HL-60 (cell line): ENCODE data around the gene ESR1.

Source experiments
- DNase-seq, 2 experiments: peaks; one replicate each; pipeline ENCODE4 v3.0.0-alpha.2; 2010 to 2020; ENCODE audit warnings: low read depth in 1 of 2, low spot score in 1 of 2
- H3K27ac ChIP-seq: fragments of 250-450 bp; sonication (Bioruptor Pico); replicated peaks from 2 replicates; pipeline ENCODE4 v1.5.1; 2020; ENCODE audit warnings: mild to moderate bottlenecking, moderate library complexity
- H3K27me3 ChIP-seq: fragments of 250-450 bp; sonication (Bioruptor Pico); 2 replicates; pipeline ENCODE4 v1.5.1; 2021; ENCODE audit warnings: mild to moderate bottlenecking, moderate library complexity; ENCODE audit not compliant: insufficient read depth, poor library complexity, severe bottlenecking
- H3K4me3 ChIP-seq: replicated peaks from 2 replicates; pipeline ENCODE4 v1.5.1; 2011; ENCODE audit warnings: mild to moderate bottlenecking, control low read depth, low read length; ENCODE audit not compliant: insufficient read depth
- CTCF ChIP-seq: IDR thresholded peaks from one replicate; pipeline ENCODE4 v1.5.1; 2011; ENCODE audit warnings: low read length, control low read depth, inconsistent platforms; ENCODE audit not compliant: insufficient read depth
- GABPA ChIP-seq: IDR thresholded peaks from 2 replicates; pipeline ENCODE4 v1.6.1; 2012; ENCODE audit warnings: low read depth
- POLR2AphosphoS5 ChIP-seq: IDR thresholded peaks from 2 replicates; pipeline ENCODE4 v1.6.1; 2012; ENCODE audit warnings: low read depth
- REST ChIP-seq: IDR thresholded peaks from 2 replicates; pipeline ENCODE4 v1.6.1; 2012; ENCODE audit warnings: low read depth; ENCODE audit not compliant: insufficient replicate concordance
- SPI1 ChIP-seq: IDR thresholded peaks from 2 replicates; pipeline ENCODE4 v1.6.1; 2012; ENCODE audit warnings: low read depth, mild to moderate bottlenecking, borderline replicate concordance

Gene ESR1

GRCh38 chr6:152053332-152053731, 245.8 kb downstream of the ESR1 start:
- Histone ChIP-seq H3K27ac (no peak overlapping the region), H3K4me3 (no peak overlapping the region), H3K27me3 (peaks cover 3% of the 10 kb centered on the region)
- DNase-seq = no peak
- no peak for TF ChIP-seq SPI1
- no peak for TF ChIP-seq POLR2AphosphoS5
- no peak for TF ChIP-seq REST
- no peak for TF ChIP-seq CTCF
- no peak for TF ChIP-seq GABPA

GRCh38 chr6:152054441-152054840, 247.0 kb downstream of the ESR1 start:
- no peak for DNase-seq
- TF ChIP-seq POLR2AphosphoS5 = no peak
- no peak for TF ChIP-seq REST
- TF ChIP-seq CTCF = no peak
- TF ChIP-seq SPI1 = no peak
- TF ChIP-seq GABPA = no peak
- Histone ChIP-seq H3K27ac (no peak overlapping the region), H3K4me3 (no peak overlapping the region), H3K27me3 (peaks cover 3% of the 10 kb centered on the region)

GRCh38 chr6:152055517-152055916, 248.0 kb downstream of the ESR1 start:
- no peak for TF ChIP-seq POLR2AphosphoS5
- TF ChIP-seq SPI1 = no peak
- TF ChIP-seq REST = no peak
- TF ChIP-seq CTCF = no peak
- peaks cover 3% of the 10 kb centered on the region for H3K27me3 ChIP-seq
- no peak for DNase-seq
- H3K4me3 ChIP-seq = no peak overlapping the region
- H3K27ac ChIP-seq = no peak overlapping the region
